Endodermal cell (in vitro differentiated cells): ENCODE data around the gene OR5H2. TPM values are rescaled to one million over a fixed set of nuclear protein-coding genes. Genes with fewer than 3 reads are reported as not detected.

Experiments
- DNase-seq: peaks from one replicate; pipeline ENCODE4 v3.0.0-alpha.2; 2017
- H3K27ac ChIP-seq: 2 replicates; pipeline ENCODE4 v1.5.1; 2013; ENCODE audit warnings: mild to moderate bottlenecking, low read depth, low read length, moderate library complexity
- H3K27me3 ChIP-seq: 2 replicates; pipeline ENCODE4 v1.6.1; 2013; ENCODE audit warnings: mild to moderate bottlenecking, low read length, moderate library complexity; ENCODE audit not compliant: insufficient read depth, control insufficient read depth, poor library complexity, severe bottlenecking
- H3K36me3 ChIP-seq: 2 replicates; pipeline ENCODE4 v1.7.0; 2013; ENCODE audit warnings: mild to moderate bottlenecking, low read length, moderate library complexity; ENCODE audit not compliant: control insufficient read depth, insufficient read depth
- H3K4me1 ChIP-seq: one replicate; pipeline ENCODE4 v1.7.0; 2013; ENCODE audit warnings: low read length; ENCODE audit not compliant: control insufficient read depth, insufficient read depth
- H3K4me3 ChIP-seq: 2 replicates; pipeline ENCODE4 v1.5.1; 2013; ENCODE audit warnings: mild to moderate bottlenecking, low read length, moderate library complexity
- H3K9ac ChIP-seq: 2 replicates; pipeline ENCODE4 v1.6.1; 2013; ENCODE audit warnings: mild to moderate bottlenecking, low read length, moderate library complexity; ENCODE audit not compliant: poor library complexity, severe bottlenecking; ENCODE audit errors: extremely low read depth
- H3K9me3 ChIP-seq: 2 replicates; pipeline ENCODE4 v1.6.1; 2013; ENCODE audit warnings: mild to moderate bottlenecking, low read length, moderate library complexity; ENCODE audit not compliant: control insufficient read depth
- H3K27ac Mint-ChIP-seq: 2 replicates; pipeline ENCODE4 v1.8.0; 2020; ENCODE audit warnings: mixed read lengths
- H3K27me3 Mint-ChIP-seq: 2 replicates; pipeline ENCODE4 v1.8.0; 2021; ENCODE audit warnings: mild to moderate bottlenecking, mixed read lengths; ENCODE audit not compliant: insufficient read depth
- H3K36me3 Mint-ChIP-seq: 2 replicates; pipeline ENCODE4 v1.8.0; 2020; ENCODE audit warnings: low read depth, mixed read lengths
- H3K4me1 Mint-ChIP-seq: 2 replicates; pipeline ENCODE4 v1.8.0; 2020; ENCODE audit warnings: mixed read lengths
- H3K4me3 Mint-ChIP-seq: 2 replicates; pipeline ENCODE4 v1.8.0; 2020; ENCODE audit warnings: mild to moderate bottlenecking, moderate library complexity, mixed read lengths
- H3K9me3 Mint-ChIP-seq: 2 replicates; pipeline ENCODE4 v1.8.0; 2020; ENCODE audit warnings: mild to moderate bottlenecking, mixed read lengths
- CTCF ChIP-seq: fragments of 200-600 bp; sonication (generic); conservative IDR thresholded peaks from 2 replicates; pipeline ENCODE4 v1.5.0; 2021; ENCODE audit warnings: antibody characterized with exemption, mild to moderate bottlenecking
- WGBS, 2 experiments: methylation state at CpG; one replicate each; pipeline versions ENCODE4 v1.1.5 to v1.1.7; 2013; ENCODE audit warnings: missing lambda C conversion rate in 2 of 2, mixed read lengths in 1 of 2; ENCODE audit not compliant: insufficient coverage in 1 of 2, insufficient read length in 1 of 2; 5-methylcytosine and 5-hydroxymethylcytosine counted together
- total RNA-seq, 2 donors: library from RNA; stranded (reverse); fragmentation: NEBNext Ultra II Directional in 1 of 2; extraction: Animal tissue kit (Norgen Biotek cat#: 25700) in 1 of 2; gene quantifications; 2 replicates in 1 of 2; 3 replicates in 1 of 2; pipeline ENCODE4 v1.2.1, GENCODE V29; 2021

Gene OR5H2
- total RNA-seq, 2 donors from 2014 or later: not detected

- Histone ChIP-seq H3K4me1 (no peaks in the 10 kb centered on the region), H3K27me3 (no peaks in the 10 kb centered on the region), H3K27ac (no peak overlapping the region), H3K36me3 (no peaks in the 10 kb centered on the region), H3K9ac (no peak overlapping the region), H3K9me3 (no peaks in the 10 kb centered on the region), H3K4me3 (no peak overlapping the region)
- H3K27me3 Mint-ChIP-seq: no peaks in the 10 kb centered on the region
- H3K36me3 Mint-ChIP-seq: no peaks in the 10 kb centered on the region
- WGBS, 2 experiments: 63 to 93% methylated on average over 1 of the region's 2 CpGs
- H3K27ac Mint-ChIP-seq: no peak overlapping the region
- H3K4me1 Mint-ChIP-seq: peaks cover 19% of the 10 kb centered on the region
- H3K4me3 Mint-ChIP-seq: no peak overlapping the region
- TF ChIP-seq CTCF: no peak
- H3K9me3 Mint-ChIP-seq: no peaks in the 10 kb centered on the region
- DNase-seq: no peak
Measured at GRCh38 chr3:98326105-98326893, 44.0 kb downstream of the OR5H2 start.

- no peaks in the 10 kb centered on the region for H3K27me3 Mint-ChIP-seq
- H3K36me3 Mint-ChIP-seq: no peaks in the 10 kb centered on the region
- Histone ChIP-seq H3K9ac (no peak overlapping the region), H3K27ac (no peak overlapping the region), H3K27me3 (no peaks in the 10 kb centered on the region), H3K4me1 (no peaks in the 10 kb centered on the region), H3K4me3 (no peak overlapping the region), H3K36me3 (no peaks in the 10 kb centered on the region), H3K9me3 (no peaks in the 10 kb centered on the region)
- H3K4me1 Mint-ChIP-seq: peaks cover 19% of the 10 kb centered on the region
- H3K4me3 Mint-ChIP-seq: no peak overlapping the region
- H3K9me3 Mint-ChIP-seq: no peaks in the 10 kb centered on the region
- no peak for TF ChIP-seq CTCF
- no peak for DNase-seq
- no peak overlapping the region for H3K27ac Mint-ChIP-seq
Measured at GRCh38 chr3:98326945-98327344, 44.6 kb downstream of the OR5H2 start.

- H3K4me3 ChIP-seq: no peak overlapping the region
- H3K27ac ChIP-seq: no peak overlapping the region
- no peaks in the 10 kb centered on the region for H3K27me3 ChIP-seq
- no peaks in the 10 kb centered on the region for H3K36me3 ChIP-seq
- no peaks in the 10 kb centered on the region for H3K9me3 ChIP-seq
- H3K36me3 Mint-ChIP-seq: no peaks in the 10 kb centered on the region
- TF ChIP-seq CTCF: no peak
- no peaks in the 10 kb centered on the region for H3K9me3 Mint-ChIP-seq
- no peaks in the 10 kb centered on the region for H3K4me1 ChIP-seq
- no peak overlapping the region for H3K9ac ChIP-seq
- no peak overlapping the region for H3K4me3 Mint-ChIP-seq
- H3K4me1 Mint-ChIP-seq: peaks cover 16% of the 10 kb centered on the region
- WGBS, 2 experiments: 90 to 96% methylated on average over 4 to 5 of the region's 5 CpGs
- DNase-seq: no peak
- H3K27me3 Mint-ChIP-seq: no peaks in the 10 kb centered on the region
- no peak overlapping the region for H3K27ac Mint-ChIP-seq
Measured at GRCh38 chr3:98328933-98329332, 46.6 kb downstream of the OR5H2 start.
